NCI-H187 (cell line): Measurements from ENCODE around the gene FBXO28.
A peak's percentile ranks its signal among the peaks of the same experiment; 100 is the strongest.

Experiments
- DNase-seq, 2 experiments: peaks; one replicate each; lab custom pipeline; 2025; lab: John Stamatoyannopoulos, UW

The FBXO28 gene

DNA sequence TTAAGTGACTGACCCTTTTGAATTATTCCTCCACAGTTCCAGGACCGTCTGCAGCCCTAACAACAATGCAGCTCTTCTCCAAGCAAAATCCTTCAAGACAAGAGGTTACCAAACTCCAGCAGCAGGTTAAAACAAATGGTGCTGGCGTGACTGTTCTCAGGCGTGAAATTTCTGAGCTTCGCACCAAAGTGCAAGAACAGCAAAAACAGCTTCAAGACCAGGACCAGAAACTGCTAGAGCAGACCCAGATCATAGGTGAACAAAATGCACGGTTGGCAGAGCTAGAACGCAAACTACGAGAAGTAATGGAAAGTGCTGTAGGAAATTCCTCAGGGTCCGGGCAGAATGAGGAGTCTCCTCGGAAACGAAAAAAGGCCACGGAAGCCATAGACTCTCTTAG, 43.4 kb downstream of the FBXO28 start:
- no peak for DNase-seq

DNA sequence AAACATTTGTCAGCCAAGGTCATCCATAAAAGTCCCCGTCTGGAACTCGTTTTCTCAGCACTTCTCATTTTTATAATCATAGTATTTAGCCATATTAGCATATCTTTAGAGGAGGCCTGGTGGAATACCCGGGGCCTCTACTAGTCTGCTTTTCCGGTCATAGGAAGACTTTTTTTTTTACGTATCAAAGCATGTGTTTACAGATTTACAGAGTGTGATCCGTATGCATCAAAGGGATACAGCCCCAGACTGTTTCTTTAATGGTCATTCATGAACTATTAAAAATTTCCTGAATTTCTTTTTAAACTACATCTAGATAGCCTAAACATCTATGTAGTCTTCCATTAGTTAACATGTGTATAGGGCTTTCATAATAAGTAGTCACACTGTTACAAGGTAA, 45.6 kb downstream of the FBXO28 start:
- no peak for DNase-seq

DNA sequence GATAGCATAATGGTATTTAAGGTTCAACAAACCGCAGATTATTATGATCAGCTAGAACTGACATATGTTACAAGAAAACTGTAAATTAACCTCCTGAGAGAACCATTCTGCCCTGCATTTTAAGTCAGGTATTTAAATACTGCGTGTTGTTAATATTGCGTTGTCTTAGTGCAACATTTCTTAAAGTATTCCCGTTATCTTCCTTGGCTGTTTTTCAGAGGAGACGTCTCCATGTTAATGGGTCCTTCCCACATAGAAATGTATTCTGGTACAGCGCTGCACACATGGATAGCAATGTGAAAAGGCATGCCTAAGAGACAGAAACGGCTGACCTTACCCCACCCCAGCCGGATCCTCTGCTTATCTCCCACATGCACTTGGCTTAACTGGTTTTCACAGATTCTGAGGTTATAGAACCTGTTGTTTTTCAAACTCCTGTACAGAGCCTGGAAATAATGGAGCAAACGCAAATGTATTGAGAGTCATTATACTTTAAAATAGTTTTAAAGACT, 46.3 kb downstream of the FBXO28 start:
- DNase-seq, result no peak

DNA sequence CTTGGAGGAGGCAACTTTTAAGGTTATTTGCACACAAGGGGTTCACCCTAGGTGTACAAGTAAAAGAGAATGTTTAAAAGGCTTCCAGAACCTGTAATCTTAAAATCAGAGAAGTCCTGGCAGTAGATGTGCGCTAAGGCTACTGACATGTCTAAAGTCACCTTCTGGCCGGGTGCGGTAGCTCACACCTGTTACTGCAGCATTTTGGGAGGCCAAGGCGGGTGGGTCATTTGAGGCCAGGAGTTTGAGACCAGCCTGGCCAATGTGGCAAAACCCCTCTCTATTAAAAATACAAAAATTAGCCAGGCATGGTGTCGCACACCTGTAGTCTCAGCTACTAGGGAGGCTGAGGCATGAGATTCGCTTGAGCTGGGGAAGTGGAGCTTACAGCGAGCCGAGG, 48.9 kb downstream of the FBXO28 start:
- DNase-seq, result no peak

DNA sequence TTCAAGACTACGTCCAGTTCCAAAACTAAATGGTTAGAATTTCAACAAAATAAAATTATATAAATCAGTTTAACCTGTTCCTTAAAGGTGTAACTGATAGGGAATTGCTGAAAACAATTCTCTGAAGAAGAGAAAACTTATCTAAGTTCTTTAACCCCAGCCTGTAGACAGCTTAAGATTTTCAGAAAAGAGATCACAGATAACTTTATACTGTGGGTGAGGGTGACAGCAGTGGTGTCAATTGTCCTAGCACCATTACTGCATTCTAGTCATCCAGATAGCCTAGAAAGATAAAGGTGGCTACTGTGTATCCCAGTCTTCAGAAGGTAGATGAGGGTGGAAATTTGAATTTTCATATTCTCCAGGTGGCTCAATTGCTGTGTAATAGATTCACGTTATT, 49.4 kb downstream of the FBXO28 start:
- no peak for DNase-seq

DNA sequence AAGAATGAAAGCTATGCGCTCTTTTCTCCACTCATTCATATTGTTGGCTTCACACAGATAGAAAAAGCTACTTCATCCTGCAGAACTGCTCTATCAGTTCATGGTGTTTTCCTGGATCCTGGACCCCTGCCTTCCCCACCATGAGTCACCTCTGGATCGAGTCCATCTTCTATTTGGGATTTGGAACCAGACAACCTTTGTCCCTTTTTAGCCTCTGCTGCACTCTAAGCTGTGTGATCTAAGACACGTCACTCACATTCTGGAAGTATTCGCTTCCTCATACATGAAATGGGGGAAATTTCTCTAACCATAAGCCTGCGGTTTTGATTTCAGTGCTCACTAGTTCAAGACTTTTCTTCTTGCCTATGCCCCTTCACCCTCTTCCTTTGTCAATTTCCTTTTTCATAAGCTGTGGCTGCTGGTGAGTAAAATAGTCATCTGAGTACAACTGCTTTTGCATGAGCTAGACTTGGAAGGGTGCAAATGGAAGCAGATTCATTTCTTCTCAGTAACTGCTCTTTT, 55.0 kb downstream of the FBXO28 start:
- DNase-seq, result no peak

DNA sequence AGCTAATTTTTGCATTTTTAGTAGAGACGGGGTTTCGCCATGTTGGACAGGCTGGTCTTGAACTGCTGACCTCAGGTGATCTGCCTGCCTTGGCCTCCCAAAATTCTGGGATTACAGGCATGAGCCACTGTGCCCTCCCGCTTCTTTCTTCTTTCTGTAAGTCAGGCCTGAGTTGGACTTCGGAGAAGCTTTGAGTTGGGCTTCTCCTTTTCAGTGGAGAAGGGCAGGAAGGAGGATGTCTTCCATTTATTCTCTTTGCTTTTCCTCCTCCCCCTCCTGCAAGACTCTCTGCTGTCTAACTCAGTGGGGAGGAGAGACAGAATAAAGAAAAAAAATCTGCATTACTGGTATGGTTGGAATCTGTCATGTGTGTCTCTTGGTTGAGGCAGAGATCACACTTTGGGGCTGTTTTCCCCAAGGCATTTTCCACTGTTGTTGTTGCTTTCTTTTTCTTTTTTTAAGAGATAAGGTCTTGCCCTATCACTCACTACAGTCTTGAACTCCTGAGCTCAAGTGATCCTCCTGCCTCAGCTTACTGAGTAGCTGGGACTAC, 55.9 kb downstream of the FBXO28 start:
- no peak for DNase-seq

DNA sequence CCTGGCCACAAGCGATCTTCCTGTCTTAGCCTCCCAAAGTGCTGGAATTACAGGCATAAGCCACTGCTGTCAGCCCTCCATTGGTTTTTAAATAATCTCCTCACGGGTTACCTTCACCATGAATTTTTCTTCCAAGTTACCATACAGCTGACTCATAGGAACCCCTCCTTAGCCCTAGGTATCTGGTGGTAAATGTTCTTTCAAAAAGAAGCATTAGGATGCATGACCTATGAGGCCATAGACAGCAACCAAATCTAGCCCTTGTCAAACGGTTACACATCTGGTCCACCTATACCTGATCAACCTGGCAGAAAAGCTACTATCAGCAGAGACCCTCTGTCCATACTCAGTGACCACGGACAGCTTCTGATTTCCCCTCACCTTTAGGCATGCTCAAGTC, 56.4 kb downstream of the FBXO28 start:
- DNase-seq, result no peak

DNA sequence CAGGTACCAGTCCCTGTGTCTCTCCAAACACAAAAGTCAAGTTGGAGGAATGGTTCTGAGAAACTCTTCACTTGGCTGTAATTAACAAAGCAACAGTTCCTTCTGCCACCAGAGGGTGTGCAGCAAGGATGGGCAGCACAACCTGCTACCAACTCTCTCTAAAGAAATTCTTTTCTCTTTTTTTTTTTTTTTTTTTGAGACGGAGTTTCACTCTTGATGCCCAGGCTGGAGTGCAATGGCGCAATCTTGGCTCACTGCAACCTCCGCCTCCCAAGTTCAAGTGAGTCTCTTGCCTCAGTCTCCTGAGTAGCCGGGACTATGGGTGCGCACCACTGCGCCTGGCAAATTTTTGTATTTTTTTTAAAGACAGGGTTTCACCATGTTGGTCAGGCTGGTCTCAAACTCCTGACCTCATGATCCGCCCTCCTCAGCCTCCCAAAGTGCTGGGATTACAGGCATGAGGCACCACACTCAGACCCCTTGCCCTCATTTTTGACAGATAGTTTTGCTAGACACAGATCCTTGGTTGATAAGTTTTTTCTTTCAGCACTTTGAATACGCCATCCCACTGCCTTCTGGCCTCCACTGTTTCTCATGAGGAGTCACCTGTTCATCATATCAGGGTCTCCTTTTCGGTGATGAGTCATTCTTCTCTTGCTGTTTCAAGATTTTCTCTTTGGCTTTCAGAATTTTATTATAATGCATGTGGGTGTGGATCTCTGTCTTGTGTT, 57.0 kb downstream of the FBXO28 start:
- no peak for DNase-seq

DNA sequence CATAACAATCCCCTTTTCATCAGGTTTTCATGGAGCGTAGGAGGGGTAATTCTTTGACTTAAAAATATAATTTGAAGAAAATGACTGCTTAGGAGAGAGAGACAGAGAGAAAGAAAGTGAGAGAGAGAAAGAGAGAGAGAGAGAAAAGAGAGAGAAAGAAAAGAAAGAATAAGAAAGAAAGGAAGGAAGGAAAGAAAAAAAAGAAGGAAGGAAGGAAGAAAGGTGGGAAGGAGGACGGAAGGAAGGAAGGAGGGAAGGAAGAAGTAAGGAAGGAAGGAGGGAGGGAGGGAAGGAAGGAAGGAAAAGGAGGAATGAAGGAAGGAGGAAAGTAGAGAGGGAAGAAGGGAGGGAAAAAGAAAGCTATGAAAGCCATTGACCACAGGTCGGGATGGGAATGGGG, 58.3 kb downstream of the FBXO28 start:
- no peak for DNase-seq

DNA sequence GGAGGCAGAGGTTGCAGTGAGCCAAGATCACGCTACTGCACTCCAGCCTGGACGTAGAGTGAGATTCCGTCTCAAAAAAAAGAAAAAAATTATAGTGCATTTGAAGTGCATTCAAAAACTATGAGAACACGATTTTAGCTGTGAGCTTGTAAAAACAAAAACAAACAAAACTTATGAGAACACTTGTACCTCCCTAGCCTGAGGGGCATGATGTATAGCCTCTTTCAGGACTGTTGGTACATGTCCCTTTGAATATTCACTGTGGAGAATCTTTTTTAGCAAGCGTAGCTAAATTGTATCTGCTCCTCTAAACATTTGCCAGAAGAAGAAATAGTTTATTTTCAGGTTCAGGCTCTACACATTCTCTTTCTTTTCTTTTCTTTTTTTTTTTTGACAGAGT, 59.6 kb downstream of the FBXO28 start:
- DNase-seq, result no peak

DNA sequence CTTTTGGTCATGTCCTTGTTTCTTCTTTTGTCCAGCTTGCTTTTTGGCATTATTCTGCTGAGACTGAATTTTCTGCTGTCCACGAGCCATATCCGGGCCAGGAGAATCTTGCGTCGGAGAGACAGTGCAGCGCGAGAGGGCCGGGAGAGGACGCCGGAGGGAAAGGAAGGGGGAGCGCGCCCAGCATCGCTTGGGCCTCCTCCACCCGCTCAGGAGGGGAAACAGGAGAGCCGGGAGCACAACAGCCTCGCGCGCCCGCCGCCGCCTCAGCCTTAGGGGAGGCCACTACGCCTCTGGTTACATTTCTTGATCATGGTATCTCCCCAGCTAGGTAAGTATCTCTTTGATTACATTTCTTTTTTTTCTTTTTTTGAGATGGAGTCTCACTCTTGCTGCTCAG, 61.7 kb downstream of the FBXO28 start:
- DNase-seq, result no peak

DNA sequence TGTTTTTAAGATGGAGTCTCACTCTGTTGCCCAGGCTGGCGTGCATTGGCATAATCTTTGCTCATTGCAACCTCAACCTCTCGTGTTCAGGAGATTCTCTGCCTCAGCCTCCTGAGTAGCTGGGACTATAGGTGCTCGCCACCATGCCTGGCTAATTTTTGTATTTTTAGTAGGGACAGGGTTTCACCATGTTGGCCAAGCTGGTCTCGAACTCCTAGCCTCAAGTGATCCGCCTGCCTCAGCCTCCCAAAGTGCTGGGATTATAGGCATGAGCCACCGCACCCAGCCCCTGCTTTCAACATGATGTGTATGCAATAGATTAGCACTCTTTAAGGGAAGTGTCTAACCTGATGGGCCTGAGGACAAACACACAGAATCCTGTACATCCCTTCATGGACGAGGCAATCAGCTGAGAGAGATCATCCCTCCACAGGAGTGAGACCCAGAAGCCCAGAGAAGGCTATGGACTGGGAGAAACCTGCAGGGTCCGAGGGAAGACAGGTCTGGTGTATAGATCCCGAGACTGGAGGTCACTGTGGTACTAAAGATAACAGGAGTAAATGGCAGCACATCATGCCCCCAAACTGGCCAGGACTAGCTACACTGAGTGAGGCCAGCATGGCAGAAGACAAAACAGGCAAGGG, 63.6 kb downstream of the FBXO28 start:
- DNase-seq, result no peak

DNA sequence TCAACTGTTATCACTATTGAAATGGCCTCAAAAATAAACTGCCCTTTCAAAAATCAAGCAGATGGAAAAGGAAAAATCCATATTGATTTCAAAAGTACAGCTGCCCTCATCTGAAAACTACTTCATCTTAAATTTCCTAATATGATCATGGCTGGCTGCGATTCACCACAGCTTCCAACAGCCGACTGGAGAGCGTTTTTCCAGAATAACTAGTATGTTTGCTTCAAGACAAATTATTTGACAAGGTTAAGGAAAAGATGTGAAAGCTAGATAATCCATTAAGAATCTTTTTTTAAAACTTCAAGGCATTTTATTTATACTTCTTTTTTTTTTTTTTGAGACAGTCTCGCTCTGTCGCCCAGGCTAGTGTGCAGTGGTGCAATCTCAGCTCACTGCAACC, 65.0 kb downstream of the FBXO28 start:
- no peak for DNase-seq

DNA sequence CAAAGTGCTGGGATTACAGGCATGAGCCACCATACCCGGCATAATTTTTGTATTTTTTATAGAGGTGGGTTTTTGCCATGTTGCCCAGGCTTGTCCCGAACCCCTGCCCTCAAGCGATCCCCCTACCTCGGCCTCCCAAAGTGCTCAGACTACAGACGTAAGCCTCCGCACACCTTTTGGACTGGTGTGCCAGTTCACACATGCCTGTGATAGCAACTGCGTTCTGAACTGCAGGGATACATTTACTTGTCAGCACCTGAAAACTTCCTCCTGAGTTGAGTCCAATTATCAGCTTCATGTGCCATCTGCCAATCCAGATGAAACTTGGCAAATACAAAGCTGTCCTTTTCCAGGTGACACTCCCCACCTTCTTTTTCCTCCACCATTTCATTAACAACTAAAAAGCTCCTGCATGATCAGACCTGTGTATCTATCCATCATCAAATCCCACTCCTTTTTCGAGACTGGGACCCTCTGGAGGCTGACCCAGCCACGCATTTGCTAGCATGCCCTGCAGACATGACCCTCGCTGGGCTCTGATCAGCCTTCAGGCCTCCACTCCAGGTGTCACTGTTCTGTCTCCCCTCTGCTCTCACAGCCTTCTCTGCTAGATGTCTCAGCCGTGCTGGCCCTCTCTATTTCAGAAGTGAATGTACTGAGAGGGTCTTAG, 67.0 kb downstream of the FBXO28 start:
- DNase-seq, result no peak

DNA sequence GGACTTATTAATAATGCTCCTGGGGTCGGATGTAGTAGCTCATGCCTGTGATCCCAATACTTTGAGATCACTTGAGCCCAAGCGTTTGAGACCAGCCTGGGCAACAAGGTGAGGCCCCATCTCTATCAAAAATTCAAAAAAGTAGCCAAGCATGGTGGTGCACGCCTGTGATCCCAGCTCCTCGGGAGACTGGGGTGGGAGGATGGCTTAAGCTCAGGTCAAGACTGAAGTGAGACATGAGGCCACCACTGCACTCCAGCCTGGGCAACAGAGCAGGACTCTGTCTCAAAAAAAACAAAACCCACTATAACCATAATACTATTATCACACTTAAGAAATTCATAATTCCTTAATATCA, 67.5 kb downstream of the FBXO28 start:
- no peak for DNase-seq

DNA sequence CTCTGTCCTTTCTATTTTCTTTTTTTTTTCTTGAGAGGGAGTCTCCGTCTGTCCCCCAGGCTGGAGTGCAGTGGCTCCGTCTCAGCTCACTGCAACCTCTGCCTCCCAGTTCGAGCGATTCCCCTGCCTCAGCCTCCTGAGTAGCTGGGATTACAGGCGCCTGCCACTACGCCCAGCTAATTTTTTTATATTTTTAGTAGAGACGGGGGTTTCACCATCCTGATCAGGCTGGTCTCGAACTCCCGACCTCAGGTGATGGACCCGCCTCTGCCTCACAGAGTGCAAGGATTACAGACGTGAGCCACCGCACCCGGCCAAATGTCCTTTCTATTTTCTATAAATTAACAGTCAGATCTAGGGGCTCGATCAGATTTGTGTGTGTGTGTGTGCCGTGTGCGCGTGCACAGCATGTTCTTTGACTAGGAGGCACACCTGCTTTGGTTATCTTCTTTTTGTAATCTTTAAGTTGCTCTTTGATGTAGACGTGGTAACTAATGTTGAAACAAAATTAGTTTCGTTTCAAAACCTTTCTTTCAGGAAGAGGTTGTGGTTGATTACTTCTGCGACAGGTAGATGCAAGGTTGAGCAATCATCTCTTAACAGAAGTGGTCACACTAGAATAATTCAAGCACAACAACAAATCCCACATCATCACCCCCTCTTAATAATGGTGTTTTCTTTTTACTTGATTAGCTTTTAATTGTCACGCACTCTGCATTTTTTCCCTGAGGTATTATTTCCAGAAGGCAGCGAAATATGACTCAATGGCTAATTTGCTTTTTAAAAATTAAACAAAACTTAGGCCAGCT, 68.3 kb downstream of the FBXO28 start:
- peak in 1 of 2 experiments; percentile 41 for DNase-seq

DNA sequence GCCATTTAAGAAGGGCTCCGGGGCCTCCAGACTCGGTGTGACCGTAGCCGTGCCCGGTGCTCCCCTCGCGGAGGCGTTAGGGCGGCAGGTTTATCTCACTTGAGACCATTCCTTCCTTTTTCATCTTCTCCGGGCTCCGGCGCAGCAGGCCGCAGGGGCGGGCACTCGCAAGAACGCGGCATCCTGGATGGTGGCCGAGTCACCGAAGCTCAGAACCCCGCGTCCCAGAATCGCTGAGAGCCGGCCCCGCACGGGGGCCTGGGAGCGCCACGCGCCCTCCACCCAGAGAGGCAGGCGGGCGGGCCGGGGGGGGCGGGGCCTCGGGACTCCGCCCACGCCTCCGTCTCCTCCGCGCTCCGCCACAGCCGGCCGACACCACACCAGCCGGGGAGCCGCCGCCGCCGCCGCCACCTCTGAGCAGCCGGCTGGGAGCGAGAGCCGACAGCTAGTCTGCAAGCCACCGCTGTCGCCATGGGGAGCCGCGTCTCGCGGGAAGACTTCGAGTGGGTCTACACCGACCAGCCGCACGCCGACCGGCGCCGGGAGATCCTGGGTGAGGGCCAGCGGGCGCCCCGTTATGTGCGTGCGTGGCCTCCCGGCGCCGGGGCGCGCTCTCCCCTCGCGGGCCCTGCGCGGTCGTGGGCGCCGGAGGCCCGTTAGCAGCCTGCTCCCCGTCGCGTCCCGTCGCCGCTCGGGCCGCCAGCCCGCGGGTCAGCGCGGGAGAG, 69.1 kb downstream of the FBXO28 start, which contains the start of gene DEGS1:
Gene DEGS1, plus strand, starts transcription at position 375 of the 725 bp plus-strand sequence. Its CDS starts 97 bp downstream, at position 472.
- peak; percentile 54 to 59 for DNase-seq

DNA sequence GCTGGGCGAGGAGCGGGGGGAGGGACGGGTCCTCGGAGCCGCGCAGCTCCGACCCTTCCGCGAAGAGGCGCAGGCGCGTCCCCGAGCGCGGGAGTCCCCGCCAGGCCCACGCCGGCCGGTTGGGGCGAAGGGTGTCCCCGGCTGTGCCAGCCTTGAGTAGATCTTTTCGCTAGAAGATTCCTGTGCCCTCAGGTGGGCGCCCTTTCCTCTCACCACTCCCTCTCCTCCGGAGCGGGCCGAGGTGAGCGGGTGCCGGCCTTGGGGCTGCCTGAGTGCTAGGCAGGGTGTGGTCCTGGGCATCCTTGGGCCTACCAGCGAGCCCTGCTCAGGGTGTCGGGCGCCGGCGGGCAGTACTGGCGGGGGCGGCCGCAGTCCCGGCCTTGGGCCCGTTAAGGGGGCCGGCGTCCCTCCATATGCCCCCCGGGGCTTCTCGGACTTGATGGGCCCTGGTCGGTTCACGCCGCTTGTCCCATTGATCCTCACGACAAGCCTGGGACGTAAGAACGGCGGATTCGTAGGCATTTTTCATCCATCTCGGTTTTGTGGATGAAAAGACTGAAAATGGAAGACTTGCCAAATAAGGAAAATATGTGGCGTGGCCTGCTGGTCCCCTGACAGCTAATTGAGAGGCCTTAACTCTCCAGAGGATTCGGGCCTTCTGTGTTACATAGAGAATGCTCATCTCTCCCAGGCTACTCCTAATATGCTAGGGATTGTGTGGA, 69.8 kb downstream of the FBXO28 start:
- DNase-seq, result peak in 1 of 2 experiments; percentile 9

DNA sequence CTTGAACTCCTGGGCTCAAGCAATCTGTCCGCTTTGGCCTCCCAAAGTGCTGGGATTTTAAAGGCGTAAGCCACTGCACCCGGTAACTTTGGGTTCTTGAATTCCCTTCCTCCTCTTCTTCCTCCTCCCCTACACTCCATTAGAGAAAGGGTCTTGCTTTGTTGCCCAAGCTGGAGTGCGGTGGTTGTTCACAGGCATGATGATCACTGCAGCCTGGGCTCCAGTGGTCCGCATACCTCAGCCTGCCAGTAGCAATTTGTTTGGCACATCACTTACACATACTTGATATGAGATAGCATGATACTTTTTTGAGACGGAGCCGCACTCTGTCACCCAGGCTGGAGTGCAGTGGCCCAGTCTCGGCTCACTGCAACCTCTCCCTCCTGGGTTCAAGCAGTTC, 71.3 kb downstream of the FBXO28 start:
- DNase-seq, result no peak
